K562 (cell line): ENCODE results near the gene FCAMR.
A peak's percentile ranks its signal among the peaks of the same experiment; 100 is the strongest.

Experiments
- ARID2 ChIP-seq: fragments of 450-650 bp; IDR thresholded peaks from 2 replicates; pipeline ENCODE4 v1.6.1; 2017; ENCODE audit warnings: antibody characterized with exemption, mild to moderate bottlenecking
- ATF3 ChIP-seq, 2 experiments: fragments of 450-650 bp in 1 of 2; sonication (generic) in 1 of 2; formaldehyde crosslinking in 1 of 2; IDR thresholded peaks in 1 of 2; conservative IDR thresholded peaks in 1 of 2; 2 replicates each; pipeline versions ENCODE4 v1.6.1 to v1.8.1; 2016 to 2023; ENCODE audit warnings: mild to moderate bottlenecking in 2 of 2, moderate library complexity in 2 of 2, inconsistent platforms in 1 of 2, missing genetic modification reagents in 1 of 2
- CTCF ChIP-seq, 3 experiments: IDR thresholded peaks in 2 of 3; conservative IDR thresholded peaks in 1 of 3; 2 replicates each; pipeline ENCODE4 v1.5.1; 2011 to 2012; ENCODE audit warnings: low read length in 3 of 3, mild to moderate bottlenecking in 3 of 3, control low read depth in 2 of 3, improper control_type of control experiment in 1 of 3, inconsistent platforms in 1 of 3, low read depth in 1 of 3, mixed read lengths in 1 of 3, moderate library complexity in 1 of 3; ENCODE audit not compliant: insufficient read depth in 2 of 3
- EZH2 ChIP-seq: IDR thresholded peaks from 2 replicates; pipeline ENCODE4 v1.6.1; 2012; ENCODE audit warnings: low read depth, mild to moderate bottlenecking, inconsistent platforms, low read length, borderline replicate concordance
- GABPA ChIP-seq: fragments of 200-800 bp; sonication (Bioruptor generic); conservative IDR thresholded peaks from 2 replicates; pipeline ENCODE4 v1.6.1; 2016; ENCODE audit warnings: low read depth, missing genetic modification characterization, missing compliant biosample characterization
- GABPB1 ChIP-seq: sonication (generic); formaldehyde crosslinking; IDR thresholded peaks from 2 replicates; pipeline ENCODE4 v1.8.0; 2022; ENCODE audit warnings: mild to moderate bottlenecking, missing genetic modification reagents
- HDGF ChIP-seq: fragments of 450-650 bp; IDR thresholded peaks from 2 replicates; pipeline ENCODE4 v1.6.1; 2016
- KAT7 ChIP-seq: sonication (generic); formaldehyde crosslinking; IDR thresholded peaks from 2 replicates; pipeline ENCODE4 v1.8.0; 2022; ENCODE audit warnings: missing genetic modification reagents, mild to moderate bottlenecking, borderline replicate concordance
- MAFK ChIP-seq: IDR thresholded peaks from 2 replicates; pipeline ENCODE4 v1.6.1; 2011; ENCODE audit warnings: low read length, improper control_type of control experiment
- SMAD1 ChIP-seq: fragments of 150-350 bp; IDR thresholded peaks from 2 replicates; pipeline ENCODE4 v1.6.1; 2014; ENCODE audit warnings: low read length, low read depth; ENCODE audit not compliant: partially characterized antibody
- SP1 ChIP-seq: sonication (generic); formaldehyde crosslinking; IDR thresholded peaks from 2 replicates; pipeline ENCODE4 v1.8.1; 2022; ENCODE audit warnings: mild to moderate bottlenecking, missing genetic modification reagents
- SRSF1 ChIP-seq: fragments of 200-400 bp; formaldehyde crosslinking; IDR thresholded peaks from 2 replicates; pipeline ENCODE4 v1.6.1; 2017; ENCODE audit warnings: mild to moderate bottlenecking, low read depth, low read length, moderate library complexity
- ZNF175 ChIP-seq: fragments of 200-800 bp; sonication (Bioruptor generic); IDR thresholded peaks from 2 replicates; pipeline ENCODE4 v1.6.1; 2016; ENCODE audit warnings: low read depth, mild to moderate bottlenecking, missing genetic modification characterization, missing compliant biosample characterization
- ZNF766 ChIP-seq: fragments of 200-800 bp; sonication (Bioruptor generic); conservative IDR thresholded peaks from 2 replicates; pipeline ENCODE4 v1.6.1; 2016; ENCODE audit warnings: missing genetic modification characterization, missing compliant biosample characterization

GRCh38 chr1:206931709-206932108 lies 38.6 kb downstream of the FCAMR start:
- TF ChIP-seq CTCF (IDR thresholded peaks at IDR 0.05 in 2 of 3, conservative IDR thresholded peaks at IDR 0.05 in 1 of 3; ENCODE audit: insufficient read depth in 2 of 3, low read depth in 1 of 3, low read length in 3 of 3) (peak; percentile 31 to 44 (median 31); a peak in 5 of 6 replicates), GABPA (tag) (no peak), ATF3 (IDR thresholded peaks at IDR 0.05) (no peak), ATF3 (CRISPR knock-in tag; conservative IDR thresholded peaks at IDR 0.05) (no peak), HDGF (no peak), GABPB1 (CRISPR knock-in tag) (no peak), ARID2 (no peak), KAT7 (CRISPR knock-in tag) (no peak), ZNF766 (CRISPR knock-in tag) (no peak), EZH2 (no peak), SP1 (CRISPR knock-in tag) (no peak), MAFK (no peak), SMAD1 (no peak), ZNF175 (no peak), SRSF1 (no peak)
